HepG2 (cell line): ENCODE measurements around the gene CACNG7. TPM values are rescaled to one million over a fixed set of nuclear protein-coding genes. Genes with fewer than 3 reads are reported as not detected.

Source experiments
- ATAC-seq: fragments of 200-7000 bp; cut with Tn5 transposase; 3 replicates; pipeline ENCODE4 v1.9.1; 2020; ENCODE audit warnings: mild to moderate bottlenecking, moderate library complexity
- BruUV-seq: library from RNA; stranded (reverse); fragments of 400-500 nt; replicated peaks from 2 replicates; lab custom pipeline; 2021; lab: Mats Ljungman, UMichigan
- CTCF ChIA-PET: fragments of 300-600 bp; formaldehyde crosslinking; extraction: SDS; loops from one replicate; lab custom pipeline; 2021; ENCODE audit warnings: low total read pairs, inconsistent platforms, low intra/inter-chr PET ratio; lab: Yijun Ruan, JAX
- POLR2A ChIA-PET: fragments of 350-600 bp; sonication (Branson Sonifier 250); formaldehyde crosslinking; loops from one replicate; lab custom pipeline; 2020; ENCODE audit warnings: antibody characterized with exemption, inconsistent platforms; lab: Yijun Ruan, JAX
- DNase-seq: peaks from one replicate; pipeline ENCODE4 v3.0.0-alpha.2; 2015; ENCODE audit warnings: low spot score
- FAIRE-seq: peaks from 3 replicates; lab custom pipeline; 2011; peaks lifted over from hg19 to GRCh38; lab: Jason Lieb, UNC
- H2AFZ ChIP-seq: one replicate; pipeline ENCODE4 v1.6.1; 2011; ENCODE audit warnings: low read length, inconsistent platforms
- H3K27ac ChIP-seq: fragments of 300-600 bp; 3 replicates; pipeline ENCODE4 v1.8.0; 2011; ENCODE audit warnings: mixed run types, mild to moderate bottlenecking, mixed read lengths, low read length, inconsistent platforms; ENCODE audit not compliant: insufficient read depth; ENCODE audit errors: extremely low read length
- H3K27me3 ChIP-seq, 2 experiments: fragments of 200-600 bp in 1 of 2; 2 replicates in 1 of 2; 3 replicates in 1 of 2; pipeline versions ENCODE4 v1.6.0 to v1.8.0; 2011; ENCODE audit warnings: low read length in 2 of 2, mild to moderate bottlenecking in 2 of 2, moderate library complexity in 2 of 2, inconsistent platforms in 1 of 2; ENCODE audit not compliant: insufficient read depth in 2 of 2, control insufficient read depth in 1 of 2
- H3K36me3 ChIP-seq, 2 experiments: fragments of 200-600 bp in 1 of 2; replicated peaks in 1 of 2; 2 replicates in 1 of 2; 3 replicates in 1 of 2; pipeline versions ENCODE4 v1.5.1 to v1.8.0; 2011; ENCODE audit warnings: low read length in 2 of 2, inconsistent platforms in 1 of 2; ENCODE audit not compliant: insufficient read depth in 2 of 2, control insufficient read depth in 1 of 2
- H3K4me1 ChIP-seq: 2 replicates; pipeline ENCODE4 v1.5.1; 2012; ENCODE audit warnings: low read length, inconsistent platforms; ENCODE audit not compliant: insufficient read depth
- H3K4me2 ChIP-seq: 2 replicates; pipeline ENCODE4 v1.6.0; 2011; ENCODE audit warnings: low read depth, low read length, inconsistent platforms
- H3K4me3 ChIP-seq, 3 experiments: fragments of 200-600 bp in 1 of 3; sonication (generic), shearing (Covaris generic) in 1 of 3; replicated peaks in 1 of 3; 2 replicates each; pipeline ENCODE4 v1.5.1; 2011 to 2016; ENCODE audit warnings: low read length in 3 of 3, inconsistent platforms in 2 of 3, low read depth in 2 of 3, mild to moderate bottlenecking in 2 of 3, control low read depth in 1 of 3, mixed read lengths in 1 of 3; ENCODE audit not compliant: insufficient read depth in 1 of 3
- H3K79me2 ChIP-seq: one replicate; pipeline ENCODE4 v1.6.1; 2011; ENCODE audit warnings: low read length, inconsistent platforms; ENCODE audit not compliant: insufficient read depth
- H3K9ac ChIP-seq: 2 replicates; pipeline ENCODE4 v1.6.0; 2011; ENCODE audit warnings: mild to moderate bottlenecking, low read depth, low read length, inconsistent platforms; ENCODE audit not compliant: insufficient read depth
- H3K9me3 ChIP-seq: 2 replicates; pipeline ENCODE4 v1.5.1; 2012; ENCODE audit warnings: mild to moderate bottlenecking, low read length
- H4K20me1 ChIP-seq: 2 replicates; pipeline ENCODE4 v1.6.0; 2011; ENCODE audit warnings: inconsistent platforms, mild to moderate bottlenecking, low read length, moderate library complexity; ENCODE audit not compliant: insufficient read depth
- CERS6 ChIP-seq: sonication (generic); formaldehyde crosslinking; IDR thresholded peaks from 2 replicates; pipeline ENCODE4 v1.5.0; 2020; ENCODE audit warnings: missing genetic modification reagents
- MAZ ChIP-seq, 2 experiments: sonication (generic) in 1 of 2; formaldehyde crosslinking in 1 of 2; IDR thresholded peaks; 2 replicates each; pipeline versions ENCODE4 v1.5.0 to v1.6.1; 2012 to 2020; ENCODE audit warnings: low read depth in 2 of 2, mild to moderate bottlenecking in 2 of 2, borderline replicate concordance in 1 of 2, improper control_type of control experiment in 1 of 2, low read length in 1 of 2, missing genetic modification reagents in 1 of 2, moderate library complexity in 1 of 2
- SAP130 ChIP-seq: IDR thresholded peaks from 2 replicates; pipeline ENCODE4 v1.6.1; 2016; ENCODE audit warnings: low read depth
- TCF7L2 ChIP-seq: IDR thresholded peaks from 2 replicates; pipeline ENCODE4 v1.6.1; 2011; ENCODE audit warnings: mild to moderate bottlenecking, low read depth, low read length, moderate library complexity
- ZNF296 ChIP-seq: sonication (generic); formaldehyde crosslinking; conservative IDR thresholded peaks from 2 replicates; pipeline ENCODE4 v1.5.0; 2020; ENCODE audit warnings: mild to moderate bottlenecking, missing genetic modification reagents
- ZNF510 ChIP-seq: sonication (generic); formaldehyde crosslinking; IDR thresholded peaks from 2 replicates; pipeline ENCODE4 v1.4.0; 2020; ENCODE audit warnings: low read depth, mild to moderate bottlenecking, missing genetic modification reagents
- ZNF549 ChIP-seq: sonication (generic); formaldehyde crosslinking; IDR thresholded peaks from 2 replicates; pipeline ENCODE4 v1.5.0; 2020; ENCODE audit warnings: missing genetic modification reagents
- ZNF644 ChIP-seq: IDR thresholded peaks from 2 replicates; pipeline ENCODE4 v1.6.1; 2016; ENCODE audit warnings: low read depth
- WGBS: methylation state at CpG from one replicate; pipeline ENCODE4 v1.1.6; 2017; ENCODE audit warnings: low lambda C conversion rate; 5-methylcytosine and 5-hydroxymethylcytosine counted together
- in situ Hi-C: cut with HindIII; loops from 2 replicates; pipeline ENCODE4 v1.10.0; 2017; ENCODE audit warnings: low pct_unique_long_range_greater_than_20kb; ENCODE audit not compliant: extremely low pct_ligation_motif_present
- intact Hi-C: fragments of 100-400 bp; cut with micrococcal nuclease; formaldehyde crosslinking; loops from one replicate; pipeline ENCODE4 v1.10.0; 2022; ENCODE audit not compliant: unreplicated experiment
- polyA plus RNA-seq, 8 experiments: library from polyadenylated mRNA; depleted of rRNA in 3 of 8; stranded (reverse) in 7 of 8; unstranded in 1 of 8; fragments of >200 nt; fragmentation: Illumina TruSeq in 4 of 8; extraction: Trizol in 4 of 8; gene quantifications; 2 replicates each; pipeline versions ENCODE4 v1.2.1 to v1.2.3, GENCODE V29; 2011 to 2016; ENCODE audit warnings: low read depth in 4 of 8, missing spikeins in 1 of 8, mixed read lengths in 1 of 8; ENCODE audit not compliant: insufficient read depth in 1 of 8
- total RNA-seq, 5 experiments: library from RNA; depleted of rRNA; stranded (reverse); fragments of >200 nt; fragmentation: Illumina TruSeq; extraction: Trizol; gene quantifications; 2 replicates each; pipeline ENCODE4 v1.2.3, GENCODE V29; 2016; ENCODE audit warnings: low read depth in 1 of 5

CACNG7 gene
- total and polyA plus RNA-seq, 2 of the 13 experiments (the other 11 are each of a cell fraction or from before 2014, with no cell fraction given), result not detected

GRCh38 chr19:53907690-53908089 lies 1.4 kb upstream of the CACNG7 start:
- no peak overlapping the region for H3K27ac ChIP-seq
- H3K79me2 ChIP-seq, result no peaks in the 10 kb centered on the region
- no TSS peak for BruUV-seq
- no peaks in the 10 kb centered on the region for H3K4me1 ChIP-seq
- peaks cover 13 to 45% of the 10 kb centered on the region in 2 experiments for H3K27me3 ChIP-seq
- H3K4me2 ChIP-seq, result no peak overlapping the region
- in situ Hi-C loops (loop anchor here (10.0 kb wide), 1 partner anchor 117 kb away; no protein-coding TSS in a partner anchor), intact Hi-C loops (loop anchor here (5.0 kb wide), 1 partner anchor 115 kb away; no protein-coding TSS in a partner anchor)
- peaks cover 7% of the 10 kb centered on the region; the same call in 1 of the 2 replicates for H4K20me1 ChIP-seq
- no peak overlapping the region for H3K9ac ChIP-seq
- H2AFZ ChIP-seq, result no peak overlapping the region
- CTCF ChIA-PET, result interaction anchor here (1.9 kb wide), 1 partner anchor 123 kb away, joined by 13 read pairs; no protein-coding TSS in a partner anchor
- FAIRE-seq (no peak), DNase-seq (no peak), ATAC-seq (no peak)
- POLR2A ChIA-PET, result no interaction called here
- no peak for TF ChIP-seq ZNF510 (CRISPR knock-in tag)
- TF ChIP-seq ZNF296 (CRISPR knock-in tag), result no peak
- TF ChIP-seq MAZ (IDR thresholded peaks at IDR 0.05; ENCODE audit: borderline replicate concordance, low read depth, low read length), result no peak
- no peak for TF ChIP-seq MAZ (CRISPR knock-in tag; IDR thresholded peaks at IDR 0.05; ENCODE audit: low read depth)
- no peak for TF ChIP-seq CERS6
- TF ChIP-seq TCF7L2, result no peak
- TF ChIP-seq ZNF549 (CRISPR knock-in tag), result no peak
- TF ChIP-seq ZNF644 (CRISPR knock-in tag), result no peak
- no peak for TF ChIP-seq SAP130 (CRISPR knock-in tag)
- no peaks in the 10 kb centered on the region for H3K9me3 ChIP-seq
- 47% methylated on average over 7 of the region's 17 CpGs for WGBS
- no peaks in the 10 kb centered on the region for H3K36me3 ChIP-seq
- no peak overlapping the region; a peak in 1 of 6 replicates for H3K4me3 ChIP-seq
